Skeletal muscle satellite cell (primary cell): ENCODE results near the gene PPOX.
A peak's percentile ranks its signal among the peaks of the same experiment; 100 is the strongest.

Experiments
- H3K27me3 ChIP-seq: 2 replicates; pipeline ENCODE4 v1.7.0; 2013; ENCODE audit warnings: low read length; ENCODE audit not compliant: control insufficient read depth, insufficient read depth
- H3K36me3 ChIP-seq: 2 replicates; pipeline ENCODE4 v1.7.0; 2013; ENCODE audit warnings: mild to moderate bottlenecking, control low read depth, low read length; ENCODE audit not compliant: insufficient read depth
- H3K4me1 ChIP-seq: 2 replicates; pipeline ENCODE4 v1.7.0; 2013; ENCODE audit warnings: low read length; ENCODE audit not compliant: control insufficient read depth, insufficient read depth
- H3K4me2 ChIP-seq: 2 replicates; pipeline ENCODE4 v1.7.0; 2013; ENCODE audit warnings: mild to moderate bottlenecking, low read length
- H3K4me3 ChIP-seq: 2 replicates; pipeline ENCODE4 v1.7.0; 2013; ENCODE audit warnings: low read length
- H3K9ac ChIP-seq: 2 replicates; pipeline ENCODE4 v1.7.0; 2013; ENCODE audit warnings: mild to moderate bottlenecking, low read depth, low read length, moderate library complexity
- H3K9me3 ChIP-seq: replicated peaks from 2 replicates; pipeline ENCODE4 v1.7.0; 2013; ENCODE audit warnings: mild to moderate bottlenecking, control low read depth, low read length

PPOX gene

GRCh38 chr1:161191971-161192370 is 25.7 kb downstream of the PPOX start:
- Histone ChIP-seq H3K9me3 (no peaks in the 10 kb centered on the region), H3K4me3 (no peak overlapping the region), H3K9ac (no peak overlapping the region), H3K4me2 (no peak overlapping the region), H3K4me1 (peaks cover 14% of the 10 kb centered on the region), H3K36me3 (no peaks in the 10 kb centered on the region), H3K27me3 (no peaks in the 10 kb centered on the region)

- no peak overlapping the region for H3K4me2 ChIP-seq
- H3K27me3 ChIP-seq = no peaks in the 10 kb centered on the region
- no peaks in the 10 kb centered on the region for H3K9me3 ChIP-seq
- no peak overlapping the region for H3K9ac ChIP-seq
- no peaks in the 10 kb centered on the region for H3K36me3 ChIP-seq
- H3K4me1 ChIP-seq = peaks cover 22% of the 10 kb centered on the region
- no peak overlapping the region for H3K4me3 ChIP-seq
These were observed 26.5 kb downstream of the PPOX start for GRCh38 chr1:161192476-161193465.

GRCh38 chr1:161193561-161194235 is 27.5 kb downstream of the PPOX start:
- peaks cover 31% of the 10 kb centered on the region for H3K4me1 ChIP-seq
- H3K36me3 ChIP-seq = no peaks in the 10 kb centered on the region
- H3K9me3 ChIP-seq = no peaks in the 10 kb centered on the region
- H3K4me2 ChIP-seq = peak overlapping the region; percentile 16
- H3K4me3 ChIP-seq = no peak overlapping the region
- H3K27me3 ChIP-seq = no peaks in the 10 kb centered on the region
- no peak overlapping the region for H3K9ac ChIP-seq

GRCh38 chr1:161195171-161195570 is 28.9 kb downstream of the PPOX start:
- Histone ChIP-seq H3K4me3 (no peak overlapping the region), H3K9me3 (no peaks in the 10 kb centered on the region), H3K4me1 (peaks cover 41% of the 10 kb centered on the region), H3K9ac (no peak overlapping the region), H3K27me3 (no peaks in the 10 kb centered on the region), H3K36me3 (no peaks in the 10 kb centered on the region), H3K4me2 (no peak overlapping the region)

- Histone ChIP-seq H3K36me3 (no peaks in the 10 kb centered on the region), H3K9me3 (no peaks in the 10 kb centered on the region), H3K4me3 (no peak overlapping the region), H3K9ac (peak overlapping the region; percentile 77), H3K4me1 (peaks cover 49% of the 10 kb centered on the region), H3K27me3 (no peaks in the 10 kb centered on the region), H3K4me2 (peak overlapping the region; percentile 81)
These were observed 29.9 kb downstream of the PPOX start for GRCh38 chr1:161196111-161196510.

GRCh38 chr1:161196521-161197451 is 30.6 kb downstream of the PPOX start:
- H3K36me3 ChIP-seq = no peaks in the 10 kb centered on the region
- H3K9ac ChIP-seq = peak overlapping the region; percentile 77
- peak overlapping the region; percentile 81 for H3K4me2 ChIP-seq
- H3K27me3 ChIP-seq = no peaks in the 10 kb centered on the region
- H3K4me1 ChIP-seq = peaks cover 56% of the 10 kb centered on the region
- no peaks in the 10 kb centered on the region for H3K9me3 ChIP-seq
- peak overlapping the region; percentile 60 for H3K4me3 ChIP-seq

- peak overlapping the region; percentile 81 for H3K4me2 ChIP-seq
- H3K9me3 ChIP-seq = no peaks in the 10 kb centered on the region
- H3K27me3 ChIP-seq = no peaks in the 10 kb centered on the region
- peak overlapping the region; percentile 60 for H3K4me3 ChIP-seq
- peak overlapping the region; percentile 77 for H3K9ac ChIP-seq
- H3K36me3 ChIP-seq = no peaks in the 10 kb centered on the region
- H3K4me1 ChIP-seq = peaks cover 57% of the 10 kb centered on the region
These were observed 31.5 kb downstream of the PPOX start for GRCh38 chr1:161197560-161198193.

- Histone ChIP-seq H3K9me3 (no peaks in the 10 kb centered on the region), H3K9ac (peak overlapping the region; percentile 77), H3K4me1 (peaks cover 57% of the 10 kb centered on the region), H3K27me3 (no peaks in the 10 kb centered on the region), H3K4me3 (peak overlapping the region; percentile 60), H3K4me2 (peak overlapping the region; percentile 81), H3K36me3 (no peaks in the 10 kb centered on the region)
These were observed 32.1 kb downstream of the PPOX start for GRCh38 chr1:161198194-161198896.

- peak within 1 kb of the TSS; percentile 60 for H3K4me3 ChIP-seq
- no peaks in the 10 kb centered on the region for H3K9me3 ChIP-seq
- H3K9ac ChIP-seq = peak within 1 kb of the TSS; percentile 77
- peaks cover 56% of the 10 kb centered on the region for H3K4me1 ChIP-seq
- H3K4me2 ChIP-seq = peak within 1 kb of the TSS; percentile 81
- peaks cover 5% of the 10 kb centered on the region for H3K36me3 ChIP-seq
- H3K27me3 ChIP-seq = no peaks in the 10 kb centered on the region
These were observed 32.7 kb downstream of the PPOX start, which contains the start of gene ADAMTS4 for GRCh38 chr1:161198897-161199431. Gene ADAMTS4, minus strand, starts transcription at chr1:161199054. Its CDS starts 427 bp downstream, at chr1:161198627.
